Activated CD4-positive, alpha-beta T cell treated with anti-CD3 and anti-CD28 coated beads, Interleukin-2, amount 50 U/mL, for 1 hour (primary cell): ENCODE data around the gene RBPJL.

ENCODE experiments used
- DNase-seq: peaks from one replicate; pipeline ENCODE4 v3.0.0-alpha.2; 2020

RBPJL gene

GRCh38 chr20:45320948-45321595 is 14.4 kb downstream of the RBPJL start:
- no peak for DNase-seq

- DNase-seq: no peak
Measured at GRCh38 chr20:45322952-45323383, 16.3 kb downstream of the RBPJL start.

GRCh38 chr20:45323731-45324130 is 17.1 kb downstream of the RBPJL start:
- DNase-seq: no peak

GRCh38 chr20:45325371-45325770 is 18.7 kb downstream of the RBPJL start:
- DNase-seq: no peak

GRCh38 chr20:45328451-45328850 is 21.8 kb downstream of the RBPJL start:
- no peak for DNase-seq

GRCh38 chr20:45329497-45330319 is 23.1 kb downstream of the RBPJL start:
- no peak for DNase-seq

GRCh38 chr20:45330476-45330875 is 23.8 kb downstream of the RBPJL start:
- no peak for DNase-seq

- no peak for DNase-seq
Measured at GRCh38 chr20:45336530-45337366, 30.1 kb downstream of the RBPJL start.

- DNase-seq: no peak
Measured at GRCh38 chr20:45337367-45338120, 30.9 kb downstream of the RBPJL start.

GRCh38 chr20:45338121-45339030 is 31.7 kb downstream of the RBPJL start:
- DNase-seq: no peak

GRCh38 chr20:45339084-45339483 is 32.4 kb downstream of the RBPJL start:
- no peak for DNase-seq

GRCh38 chr20:45339799-45340198 is 33.2 kb downstream of the RBPJL start:
- no peak for DNase-seq

- no peak for DNase-seq
Measured at GRCh38 chr20:45340236-45340847, 33.7 kb downstream of the RBPJL start.

GRCh38 chr20:45340951-45341350 is 34.3 kb downstream of the RBPJL start:
- DNase-seq: no peak

GRCh38 chr20:45341579-45341938 is 34.9 kb downstream of the RBPJL start:
- no peak for DNase-seq

- DNase-seq: no peak
Measured at GRCh38 chr20:45341939-45342854, 35.6 kb downstream of the RBPJL start.

GRCh38 chr20:45342855-45343531 is 36.4 kb downstream of the RBPJL start:
- no peak for DNase-seq

GRCh38 chr20:45343532-45344167 is 37.0 kb downstream of the RBPJL start:
- DNase-seq: no peak
